K562 (cell line): ENCODE results near the gene DAGLA. TPM values are rescaled to one million over a fixed set of nuclear protein-coding genes. Genes with fewer than 3 reads are reported as not detected.

Source experiments
- ATAC-seq: fragments of 200-7000 bp; cut with Tn5 transposase; 3 replicates; pipeline ENCODE4 v1.9.1; 2020; ENCODE audit warnings: moderate library complexity
- BruUV-seq: library from RNA; stranded (reverse); fragments of 400-500 nt; replicated peaks from 2 replicates; lab custom pipeline; 2021; lab: Mats Ljungman, UMichigan
- CTCF ChIA-PET: fragments of 300-600 bp; formaldehyde crosslinking; extraction: SDS; loops from one replicate; lab custom pipeline; 2021; ENCODE audit warnings: low intra/inter-chr PET ratio; lab: Yijun Ruan, JAX
- POLR2A ChIA-PET: fragments of 300-600, 350-650 bp; sonication (Branson Sonifier 250); formaldehyde crosslinking; extraction: SDS; loops from one replicate; lab custom pipeline; 2021; ENCODE audit warnings: antibody characterized with exemption, inconsistent platforms; lab: Yijun Ruan, JAX
- DNase-seq, 4 experiments: peaks; one replicate each; pipeline versions ENCODE4 v3.0.0 to v3.0.0-alpha.2; 2011 to 2018; ENCODE audit warnings: low spot score in 3 of 4, mixed read lengths in 3 of 4; ENCODE audit errors: extremely low read depth in 1 of 4
- FAIRE-seq: peaks from 2 replicates; lab custom pipeline; 2011; peaks lifted over from hg19 to GRCh38; lab: Jason Lieb, UNC
- H2AFZ ChIP-seq: 2 replicates; pipeline ENCODE4 v1.6.0; 2011; ENCODE audit warnings: low read depth, low read length, control low read depth, inconsistent platforms
- H3K27ac ChIP-seq: fragments of 200-600 bp; 3 replicates; pipeline ENCODE4 v1.8.0; 2011; ENCODE audit warnings: low read depth, mild to moderate bottlenecking, control low read depth, inconsistent platforms, low read length, moderate library complexity, mixed read lengths; ENCODE audit errors: extremely low read depth
- H3K27me3 ChIP-seq, 2 experiments: fragments of 300-600 bp in 1 of 2; 2 replicates in 1 of 2; 3 replicates in 1 of 2; pipeline versions ENCODE4 v1.6.0 to v1.8.0; 2011; ENCODE audit warnings: inconsistent platforms in 2 of 2, low read length in 2 of 2, mild to moderate bottlenecking in 1 of 2, mixed read lengths in 1 of 2, moderate library complexity in 1 of 2; ENCODE audit not compliant: control insufficient read depth in 2 of 2, insufficient read depth in 2 of 2
- H3K36me3 ChIP-seq: fragments of 300-600 bp; 3 replicates; pipeline ENCODE4 v1.8.0; 2011; ENCODE audit warnings: mild to moderate bottlenecking, low read length, inconsistent platforms; ENCODE audit not compliant: control insufficient read depth, insufficient read depth
- H3K4me1 ChIP-seq, 2 experiments: fragments of 200-600 bp in 1 of 2; replicated peaks in 1 of 2; 2 replicates in 1 of 2; 3 replicates in 1 of 2; pipeline versions ENCODE4 v1.5.1 to v1.8.0; 2011; ENCODE audit warnings: inconsistent platforms in 2 of 2, low read length in 2 of 2, mild to moderate bottlenecking in 1 of 2, mixed read lengths in 1 of 2, moderate library complexity in 1 of 2; ENCODE audit not compliant: control insufficient read depth in 2 of 2, insufficient read depth in 2 of 2
- H3K4me2 ChIP-seq: 2 replicates; pipeline ENCODE4 v1.6.1; 2011; ENCODE audit warnings: low read length, control low read depth, inconsistent platforms, mixed read lengths; ENCODE audit not compliant: insufficient read depth
- H3K4me3 ChIP-seq: fragments of 200-600 bp; sonication (generic), shearing (Covaris generic); 2 replicates; pipeline ENCODE4 v1.5.1; 2016; ENCODE audit warnings: control low read depth, inconsistent platforms
- H3K79me2 ChIP-seq: fragments of 200-600 bp; 3 replicates; pipeline ENCODE4 v1.8.0; 2011; ENCODE audit warnings: low read length, inconsistent platforms; ENCODE audit not compliant: control insufficient read depth, insufficient read depth
- H3K9ac ChIP-seq, 2 experiments: 2 replicates each; pipeline versions ENCODE4 v1.6.0 to v1.6.1; 2011; ENCODE audit warnings: low read depth in 2 of 2, low read length in 2 of 2, control low read depth in 1 of 2, inconsistent platforms in 1 of 2, mild to moderate bottlenecking in 1 of 2, mixed read lengths in 1 of 2; ENCODE audit not compliant: insufficient read depth in 1 of 2
- H3K9me1 ChIP-seq: one replicate; pipeline ENCODE4 v1.6.0; 2011; ENCODE audit warnings: inconsistent platforms, mild to moderate bottlenecking, low read length, moderate library complexity; ENCODE audit not compliant: control insufficient read depth, insufficient read depth
- H3K9me3 ChIP-seq: replicated peaks from 2 replicates; pipeline ENCODE4 v1.5.1; 2011; ENCODE audit warnings: low read depth, low read length, inconsistent platforms; ENCODE audit not compliant: control insufficient read depth, insufficient read depth
- H4K20me1 ChIP-seq: replicated peaks from 2 replicates; pipeline ENCODE4 v1.6.1; 2011; ENCODE audit warnings: low read length, inconsistent platforms, mixed read lengths; ENCODE audit not compliant: control insufficient read depth, insufficient read depth
- CSDE1 ChIP-seq, 2 experiments: fragments of 450-650 bp; IDR thresholded peaks; 2 replicates each; pipeline ENCODE4 v1.6.1; 2016; ENCODE audit warnings: mild to moderate bottlenecking in 1 of 2
- FOXP1 ChIP-seq: sonication (generic); formaldehyde crosslinking; IDR thresholded peaks from 2 replicates; pipeline ENCODE4 v1.8.0; 2022; ENCODE audit warnings: mild to moderate bottlenecking, missing genetic modification reagents
- MTF1 ChIP-seq: fragments of 250-450 bp; sonication (Bioruptor Pico); IDR thresholded peaks from 2 replicates; pipeline ENCODE4 v1.9.0; 2021; ENCODE audit warnings: moderate library complexity, mild to moderate bottlenecking, inconsistent platforms, borderline replicate concordance
- NR4A1 ChIP-seq, 2 experiments: fragments of 250-450 bp in 1 of 2; fragments of 450-650 bp in 1 of 2; sonication (Bioruptor Pico) in 1 of 2; IDR thresholded peaks; 2 replicates each; pipeline versions ENCODE4 v1.4.0 to v1.6.1; 2016 to 2020; ENCODE audit warnings: mild to moderate bottlenecking in 2 of 2, missing compliant biosample characterization in 1 of 2, missing genetic modification characterization in 1 of 2, moderate library complexity in 1 of 2
- RBM25 ChIP-seq: fragments of 200-400 bp; formaldehyde crosslinking; IDR thresholded peaks from 2 replicates; pipeline ENCODE4 v1.6.1; 2018; ENCODE audit warnings: low read length, low read depth, moderate library complexity; ENCODE audit not compliant: severe bottlenecking
- SAFB2 ChIP-seq: fragments of 200-400 bp; formaldehyde crosslinking; IDR thresholded peaks from 2 replicates; pipeline ENCODE4 v1.6.1; 2018; ENCODE audit warnings: borderline replicate concordance, low read length, low read depth, moderate library complexity; ENCODE audit not compliant: severe bottlenecking
- SNRNP70 ChIP-seq: fragments of 200-400 bp; formaldehyde crosslinking; optimal IDR thresholded peaks from 2 replicates; pipeline ENCODE3; 2017; ENCODE audit warnings: low read depth, low read length
- SRSF7 ChIP-seq: fragments of 200-400 bp; formaldehyde crosslinking; optimal IDR thresholded peaks from 2 replicates; pipeline ENCODE3; 2017; ENCODE audit warnings: mild to moderate bottlenecking, low read depth, low read length
- ZFPM2 ChIP-seq: fragments of 250-450 bp; sonication (Bioruptor Pico); IDR thresholded peaks from 2 replicates; pipeline ENCODE4 v1.5.1; 2022; ENCODE audit warnings: mild to moderate bottlenecking
- ZNF707 ChIP-seq: fragments of 250-450 bp; sonication (Bioruptor Pico); conservative IDR thresholded peaks from 2 replicates; pipeline ENCODE4 v1.8.0; 2022; ENCODE audit warnings: inconsistent platforms, mild to moderate bottlenecking, moderate library complexity
- WGBS: fragments of 100-300 bp; shearing (Covaris generic); methylation state at CpG from one replicate; pipeline ENCODE4 v1.1.6; 2016; ENCODE audit warnings: low coverage, mixed read lengths; ENCODE audit not compliant: insufficient coverage; ENCODE audit errors: missing lambda C conversion rate; 5-methylcytosine and 5-hydroxymethylcytosine counted together
- in situ Hi-C: fragments of 300-500 bp; cut with MboI; formaldehyde crosslinking; loops from 4 replicates; pipeline ENCODE4 v1.15.0; 2018; ENCODE audit warnings: inconsistent platforms, mixed read lengths
- intact Hi-C: fragments of 100-400 bp; cut with micrococcal nuclease; formaldehyde crosslinking; loops from 2 replicates; pipeline ENCODE4 v1.14.2; 2022
- polyA plus RNA-seq, 8 experiments: library from polyadenylated mRNA; depleted of rRNA in 4 of 8; stranded (reverse) in 5 of 8; unstranded in 3 of 8; fragments of >200 nt; fragmentation: Nextera tagmentation in 2 of 8; fragmentation: Illumina TruSeq in 1 of 8; extraction: Ambion mirVana in 2 of 8; extraction: Trizol in 1 of 8; gene quantifications; 2 replicates each; pipeline versions ENCODE4 v1.2.1 to v1.2.3, GENCODE V29; 2011 to 2014; ENCODE audit warnings: inconsistent platforms in 1 of 8, missing spikeins in 1 of 8
- total RNA-seq, 7 experiments: library from RNA; depleted of rRNA in 6 of 7; stranded (reverse); fragments of >200 nt in 6 of 7; fragmentation: Illumina TruSeq in 2 of 7; extraction: Trizol in 2 of 7; gene quantifications; 2 replicates each; pipeline versions ENCODE4 v1.2.1 to v1.2.3, GENCODE V29; 2011 to 2021; ENCODE audit warnings: low replicate concordance in 1 of 7
- TF ChIP-seq, protein P1 (sequence below): sonication (generic); formaldehyde crosslinking; IDR thresholded peaks from 2 replicates; pipeline ENCODE4 v1.9.0; 2022; ENCODE audit warnings: mild to moderate bottlenecking, missing genetic modification reagents
- TF ChIP-seq, protein P2 (sequence below): sonication (generic); IDR thresholded peaks from 2 replicates; pipeline ENCODE4 v1.6.1; 2016
- TF ChIP-seq, protein P3 (sequence below), 2 experiments: IDR thresholded peaks in 1 of 2; conservative IDR thresholded peaks in 1 of 2; 2 replicates each; pipeline ENCODE4 v1.6.1; 2016; ENCODE audit warnings: low read depth in 2 of 2, mild to moderate bottlenecking in 1 of 2, missing compliant biosample characterization in 1 of 2, missing genetic modification characterization in 1 of 2, moderate library complexity in 1 of 2
- TF ChIP-seq, protein P4 (sequence below): fragments of 450-650 bp; IDR thresholded peaks from 2 replicates; pipeline ENCODE4 v1.6.1; 2018; ENCODE audit not compliant: partially characterized antibody

The DAGLA gene
- total and polyA plus RNA-seq, 9 of the 15 experiments (the other 6 are each of a cell fraction or from before 2014, with no cell fraction given): 0.03 to 0.16 (median 0.04) TPM; not detected in 4

DNA sequence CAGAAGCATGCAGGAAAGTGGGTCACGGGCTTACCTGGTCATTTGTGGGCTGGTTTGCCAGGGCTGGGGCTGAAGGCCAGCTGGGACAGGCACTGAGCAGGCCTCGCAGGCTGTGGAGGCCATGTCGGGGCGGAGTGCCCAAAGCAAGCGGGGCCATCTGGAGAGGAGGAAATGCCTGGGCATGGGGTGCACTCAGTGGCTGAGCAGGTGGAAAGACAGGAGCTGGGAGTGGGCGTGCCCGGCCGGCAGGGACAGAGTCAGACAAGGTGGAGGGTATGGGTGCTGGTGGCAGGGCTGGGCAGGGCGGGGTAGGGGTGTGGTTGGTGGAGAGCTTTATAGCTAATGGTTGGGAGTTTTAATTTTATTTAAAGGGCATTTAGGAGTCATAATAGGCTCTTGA lies 27.4 kb downstream of the DAGLA start:
- no peak for FAIRE-seq
- intact Hi-C loops: no loop called here
- no peak for TF ChIP-seq RBM25
- TF ChIP-seq, protein P1, sequence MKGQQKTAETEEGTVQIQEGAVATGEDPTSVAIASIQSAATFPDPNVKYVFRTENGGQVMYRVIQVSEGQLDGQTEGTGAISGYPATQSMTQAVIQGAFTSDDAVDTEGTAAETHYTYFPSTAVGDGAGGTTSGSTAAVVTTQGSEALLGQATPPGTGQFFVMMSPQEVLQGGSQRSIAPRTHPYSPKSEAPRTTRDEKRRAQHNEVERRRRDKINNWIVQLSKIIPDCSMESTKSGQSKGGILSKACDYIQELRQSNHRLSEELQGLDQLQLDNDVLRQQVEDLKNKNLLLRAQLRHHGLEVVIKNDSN (CRISPR knock-in tag): no peak
- TF ChIP-seq SAFB2: no peak
- no peak for TF ChIP-seq SNRNP70
- TF ChIP-seq FOXP1: no peak
- TF ChIP-seq NR4A1 (CRISPR knock-in tag; IDR thresholded peaks at IDR 0.05): no peak
- no peak for TF ChIP-seq NR4A1 (tag; IDR thresholded peaks at IDR 0.05)
- TF ChIP-seq ZNF707 (CRISPR knock-in tag): no peak
- no peak for TF ChIP-seq ZFPM2
- no peak for TF ChIP-seq MTF1 (CRISPR knock-in tag)
- TF ChIP-seq, protein P2, sequence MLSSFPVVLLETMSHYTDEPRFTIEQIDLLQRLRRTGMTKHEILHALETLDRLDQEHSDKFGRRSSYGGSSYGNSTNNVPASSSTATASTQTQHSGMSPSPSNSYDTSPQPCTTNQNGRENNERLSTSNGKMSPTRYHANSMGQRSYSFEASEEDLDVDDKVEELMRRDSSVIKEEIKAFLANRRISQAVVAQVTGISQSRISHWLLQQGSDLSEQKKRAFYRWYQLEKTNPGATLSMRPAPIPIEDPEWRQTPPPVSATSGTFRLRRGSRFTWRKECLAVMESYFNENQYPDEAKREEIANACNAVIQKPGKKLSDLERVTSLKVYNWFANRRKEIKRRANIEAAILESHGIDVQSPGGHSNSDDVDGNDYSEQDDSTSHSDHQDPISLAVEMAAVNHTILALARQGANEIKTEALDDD: no peak
- TF ChIP-seq, protein P3, sequence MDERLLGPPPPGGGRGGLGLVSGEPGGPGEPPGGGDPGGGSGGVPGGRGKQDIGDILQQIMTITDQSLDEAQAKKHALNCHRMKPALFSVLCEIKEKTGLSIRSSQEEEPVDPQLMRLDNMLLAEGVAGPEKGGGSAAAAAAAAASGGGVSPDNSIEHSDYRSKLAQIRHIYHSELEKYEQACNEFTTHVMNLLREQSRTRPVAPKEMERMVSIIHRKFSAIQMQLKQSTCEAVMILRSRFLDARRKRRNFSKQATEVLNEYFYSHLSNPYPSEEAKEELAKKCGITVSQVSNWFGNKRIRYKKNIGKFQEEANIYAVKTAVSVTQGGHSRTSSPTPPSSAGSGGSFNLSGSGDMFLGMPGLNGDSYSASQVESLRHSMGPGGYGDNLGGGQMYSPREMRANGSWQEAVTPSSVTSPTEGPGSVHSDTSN (CRISPR knock-in tag; IDR thresholded peaks at IDR 0.05; ENCODE audit: low read depth): no peak
- TF ChIP-seq, protein P3 (tag; conservative IDR thresholded peaks at IDR 0.05; ENCODE audit: low read depth): no peak
- TF ChIP-seq, protein P4, sequence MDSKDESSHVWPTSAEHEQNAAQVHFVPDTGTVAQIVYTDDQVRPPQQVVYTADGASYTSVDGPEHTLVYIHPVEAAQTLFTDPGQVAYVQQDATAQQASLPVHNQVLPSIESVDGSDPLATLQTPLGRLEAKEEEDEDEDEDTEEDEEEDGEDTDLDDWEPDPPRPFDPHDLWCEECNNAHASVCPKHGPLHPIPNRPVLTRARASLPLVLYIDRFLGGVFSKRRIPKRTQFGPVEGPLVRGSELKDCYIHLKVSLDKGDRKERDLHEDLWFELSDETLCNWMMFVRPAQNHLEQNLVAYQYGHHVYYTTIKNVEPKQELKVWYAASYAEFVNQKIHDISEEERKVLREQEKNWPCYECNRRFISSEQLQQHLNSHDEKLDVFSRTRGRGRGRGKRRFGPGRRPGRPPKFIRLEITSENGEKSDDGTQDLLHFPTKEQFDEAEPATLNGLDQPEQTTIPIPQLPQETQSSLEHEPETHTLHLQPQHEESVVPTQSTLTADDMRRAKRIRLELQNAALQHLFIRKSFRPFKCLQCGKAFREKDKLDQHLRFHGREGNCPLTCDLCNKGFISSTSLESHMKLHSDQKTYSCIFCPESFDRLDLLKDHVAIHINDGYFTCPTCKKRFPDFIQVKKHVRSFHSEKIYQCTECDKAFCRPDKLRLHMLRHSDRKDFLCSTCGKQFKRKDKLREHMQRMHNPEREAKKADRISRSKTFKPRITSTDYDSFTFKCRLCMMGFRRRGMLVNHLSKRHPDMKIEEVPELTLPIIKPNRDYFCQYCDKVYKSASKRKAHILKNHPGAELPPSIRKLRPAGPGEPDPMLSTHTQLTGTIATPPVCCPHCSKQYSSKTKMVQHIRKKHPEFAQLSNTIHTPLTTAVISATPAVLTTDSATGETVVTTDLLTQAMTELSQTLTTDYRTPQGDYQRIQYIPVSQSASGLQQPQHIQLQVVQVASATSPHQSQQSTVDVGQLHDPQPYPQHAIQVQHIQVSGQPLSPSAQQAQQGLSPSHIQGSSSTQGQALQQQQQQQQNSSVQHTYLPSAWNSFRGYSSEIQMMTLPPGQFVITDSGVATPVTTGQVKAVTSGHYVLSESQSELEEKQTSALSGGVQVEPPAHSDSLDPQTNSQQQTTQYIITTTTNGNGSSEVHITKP: no peak
- TF ChIP-seq CSDE1 (IDR thresholded peaks at IDR 0.05): no peak
- no peak for TF ChIP-seq SRSF7

More for the DNA sequence above, 27.4 kb downstream of the DAGLA start:
- peaks cover 0 to 11% of the 10 kb centered on the region in 2 experiments; a peak in 3 of 5 replicates for H3K4me1 ChIP-seq
- H3K4me2 ChIP-seq: no peak overlapping the region
- POLR2A ChIA-PET: interaction anchor here (0.6 kb wide), 1 partner anchor 78 kb away, joined by 3 read pairs; no protein-coding TSS in a partner anchor
- BruUV-seq: no TSS peak
- H3K9ac ChIP-seq: no peak overlapping the region
- no peaks in the 10 kb centered on the region for H3K9me3 ChIP-seq
- no peak overlapping the region for H2AFZ ChIP-seq
- no peaks in the 10 kb centered on the region for H3K9me1 ChIP-seq
- H3K27me3 ChIP-seq: peaks cover 20 to 86% of the 10 kb centered on the region in 2 experiments; a peak in 4 of 5 replicates
- DNase-seq (no peak), ATAC-seq (no peak)
- 50% methylated on average over 9 of the region's 9 CpGs for WGBS
- no peak overlapping the region for H3K27ac ChIP-seq
- H3K4me3 ChIP-seq: no peak overlapping the region
- CTCF ChIA-PET: no interaction called here
- in situ Hi-C loops: no loop called here
- H3K36me3 ChIP-seq: no peaks in the 10 kb centered on the region
- H4K20me1 ChIP-seq: peaks cover 27% of the 10 kb centered on the region
- no peaks in the 10 kb centered on the region for H3K79me2 ChIP-seq
